Pulmonary artery endothelial cell (primary cell): ENCODE measurements around the gene PTPN7. TPM values are rescaled to one million over a fixed set of nuclear protein-coding genes. Genes with fewer than 3 reads are reported as not detected.
"Not testable (repeated sequence)": the region's sequence is repeated elsewhere in the genome, so short reads cannot be mapped to it uniquely, and the experiment has no call there.

Experiments used
- DNase-seq: peaks from one replicate; pipeline ENCODE4 v3.0.0-alpha.2; 2011; ENCODE audit warnings: low read depth, low spot score
- total RNA-seq: library from RNA; depleted of rRNA; stranded (reverse); fragments of >200 nt; gene quantifications from 2 replicates; pipeline ENCODE4 v1.2.3, GENCODE V29; 2014

Gene PTPN7
- total RNA-seq, 1 donor from 2014 or later, result 0.40 TPM

GRCh38 chr1:202152399-202152798, 8.0 kb downstream of the PTPN7 start:
- no peak for DNase-seq

GRCh38 chr1:202151045-202151444, 9.4 kb downstream of the PTPN7 start:
- no peak for DNase-seq

GRCh38 chr1:202150602-202151001, 9.8 kb downstream of the PTPN7 start:
- DNase-seq, result no peak

- no peak for DNase-seq
Measured at GRCh38 chr1:202150187-202150586, 10.2 kb downstream of the PTPN7 start.

- no peak for DNase-seq
Measured at GRCh38 chr1:202149566-202149965, 10.8 kb downstream of the PTPN7 start.

GRCh38 chr1:202148391-202148790, 12.0 kb downstream of the PTPN7 start:
- no peak for DNase-seq

GRCh38 chr1:202146993-202147392, 13.4 kb downstream of the PTPN7 start:
- no peak for DNase-seq

GRCh38 chr1:202146279-202146678, 14.1 kb downstream of the PTPN7 start:
- no peak for DNase-seq

- not testable (repeated sequence) for DNase-seq
Measured at GRCh38 chr1:202145744-202146140, 14.7 kb downstream of the PTPN7 start.

- no peak for DNase-seq
Measured at GRCh38 chr1:202145068-202145743, 15.2 kb downstream of the PTPN7 start.

GRCh38 chr1:202144402-202145067, 15.9 kb downstream of the PTPN7 start, which contains the start of gene ARL8A:
Gene ARL8A (minus strand): TSS chr1:202144737. CDS start chr1:202144572, 165 bp downstream.
- DNase-seq, result no peak

GRCh38 chr1:202143768-202144401, 16.5 kb downstream of the PTPN7 start:
- no peak for DNase-seq

- DNase-seq, result no peak
Measured at GRCh38 chr1:202143011-202143767, 17.2 kb downstream of the PTPN7 start.

GRCh38 chr1:202141468-202141867, 18.9 kb downstream of the PTPN7 start:
- not testable (repeated sequence) for DNase-seq

GRCh38 chr1:202140833-202141232, 19.6 kb downstream of the PTPN7 start:
- DNase-seq, result no peak

- DNase-seq, result no peak
Measured at GRCh38 chr1:202135221-202135721, 25.1 kb downstream of the PTPN7 start.

GRCh38 chr1:202134645-202135172, 25.7 kb downstream of the PTPN7 start:
- no peak for DNase-seq

GRCh38 chr1:202133989-202134388, 26.4 kb downstream of the PTPN7 start:
- no peak for DNase-seq

GRCh38 chr1:202133496-202133895, 26.9 kb downstream of the PTPN7 start:
- no peak for DNase-seq

GRCh38 chr1:202133001-202133400, 27.4 kb downstream of the PTPN7 start:
- no peak for DNase-seq
